AG09319 (cell line): ENCODE results near the gene TRIM2.

ENCODE experiments used
- DNase-seq: peaks from one replicate; pipeline ENCODE4 v3.0.0-alpha.2; 2010; ENCODE audit warnings: low read depth; ENCODE audit errors: extremely low read depth
- TF ChIP-seq, protein P1 (sequence below): IDR thresholded peaks from 2 replicates; pipeline ENCODE4 v1.5.1; 2011; ENCODE audit warnings: low read depth, mild to moderate bottlenecking, inconsistent platforms, low read length, moderate library complexity

TRIM2 gene

DNA sequence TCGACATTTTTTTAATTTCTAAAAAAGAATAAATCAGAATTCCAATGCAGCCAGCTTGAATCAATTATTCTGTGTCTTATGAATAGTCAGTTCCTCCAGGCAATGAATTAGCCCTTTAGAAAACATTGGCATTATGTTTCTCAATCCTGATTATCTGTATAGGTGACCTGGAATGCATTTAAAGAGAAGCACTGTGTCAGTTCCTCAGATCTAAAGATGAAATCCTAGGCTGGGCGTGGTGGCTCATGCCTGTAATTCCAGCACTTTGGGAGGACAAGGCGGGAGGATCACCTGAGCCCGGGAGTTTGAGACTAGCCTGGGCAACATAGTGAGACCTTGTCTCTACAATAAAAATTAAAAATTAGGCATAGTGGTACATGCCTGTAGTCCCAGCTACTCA, 183.7 kb downstream of the TRIM2 start:
- TF ChIP-seq, protein P1, sequence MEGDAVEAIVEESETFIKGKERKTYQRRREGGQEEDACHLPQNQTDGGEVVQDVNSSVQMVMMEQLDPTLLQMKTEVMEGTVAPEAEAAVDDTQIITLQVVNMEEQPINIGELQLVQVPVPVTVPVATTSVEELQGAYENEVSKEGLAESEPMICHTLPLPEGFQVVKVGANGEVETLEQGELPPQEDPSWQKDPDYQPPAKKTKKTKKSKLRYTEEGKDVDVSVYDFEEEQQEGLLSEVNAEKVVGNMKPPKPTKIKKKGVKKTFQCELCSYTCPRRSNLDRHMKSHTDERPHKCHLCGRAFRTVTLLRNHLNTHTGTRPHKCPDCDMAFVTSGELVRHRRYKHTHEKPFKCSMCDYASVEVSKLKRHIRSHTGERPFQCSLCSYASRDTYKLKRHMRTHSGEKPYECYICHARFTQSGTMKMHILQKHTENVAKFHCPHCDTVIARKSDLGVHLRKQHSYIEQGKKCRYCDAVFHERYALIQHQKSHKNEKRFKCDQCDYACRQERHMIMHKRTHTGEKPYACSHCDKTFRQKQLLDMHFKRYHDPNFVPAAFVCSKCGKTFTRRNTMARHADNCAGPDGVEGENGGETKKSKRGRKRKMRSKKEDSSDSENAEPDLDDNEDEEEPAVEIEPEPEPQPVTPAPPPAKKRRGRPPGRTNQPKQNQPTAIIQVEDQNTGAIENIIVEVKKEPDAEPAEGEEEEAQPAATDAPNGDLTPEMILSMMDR: no peak
- DNase-seq: no peak
